GM19238 (cell line): ENCODE data around the gene SLC9A7.

Source experiments
- DNase-seq: peaks from one replicate; pipeline ENCODE4 v3.0.0; 2011; ENCODE audit warnings: low spot score; ENCODE audit not compliant: insufficient read length

Gene SLC9A7

GRCh38 chrX:46704767-46705386 lies 54.0 kb downstream of the SLC9A7 start:
- no peak for DNase-seq

DNA sequence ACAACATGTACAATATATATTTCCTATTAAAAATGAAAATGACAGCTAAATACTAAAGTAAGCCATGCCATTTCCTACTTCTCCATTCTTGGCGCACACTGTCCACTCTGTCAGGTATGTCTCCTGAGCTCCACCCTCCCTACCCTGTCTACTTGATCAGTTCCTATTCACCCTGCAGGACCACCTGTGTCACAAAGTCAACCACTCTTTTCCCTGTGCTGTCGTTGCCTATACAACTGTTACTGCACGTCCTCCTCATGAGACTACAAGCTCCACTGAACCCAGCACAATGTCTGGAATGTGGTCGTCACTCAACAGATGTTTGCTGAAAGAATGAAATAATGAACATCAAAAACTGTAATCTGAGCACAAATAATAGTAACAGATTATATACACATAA lies 54.9 kb downstream of the SLC9A7 start:
- DNase-seq = no peak

GRCh38 chrX:46698691-46699090 lies 60.2 kb downstream of the SLC9A7 start:
- DNase-seq = no peak

DNA sequence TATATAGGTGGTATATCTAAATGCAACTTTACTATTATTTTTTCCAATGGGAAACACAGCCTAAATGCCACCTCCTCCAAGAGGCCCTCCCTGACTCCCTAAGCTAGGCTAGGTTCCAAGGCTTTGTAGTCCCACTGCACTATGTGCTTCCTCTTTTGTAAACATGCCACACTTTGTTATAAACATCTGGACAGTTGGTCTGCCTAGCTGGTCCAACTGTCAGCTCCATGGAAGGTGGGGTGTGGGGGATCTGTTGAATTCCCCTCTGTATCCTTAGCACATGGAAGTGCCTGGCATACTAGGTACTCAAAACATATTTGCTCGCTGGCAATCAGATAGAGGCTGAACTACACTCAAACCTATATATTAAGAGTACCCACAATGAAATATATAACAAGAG lies 63.4 kb downstream of the SLC9A7 start:
- DNase-seq = no peak

GRCh38 chrX:46694549-46694948 lies 64.4 kb downstream of the SLC9A7 start:
- DNase-seq = no peak

DNA sequence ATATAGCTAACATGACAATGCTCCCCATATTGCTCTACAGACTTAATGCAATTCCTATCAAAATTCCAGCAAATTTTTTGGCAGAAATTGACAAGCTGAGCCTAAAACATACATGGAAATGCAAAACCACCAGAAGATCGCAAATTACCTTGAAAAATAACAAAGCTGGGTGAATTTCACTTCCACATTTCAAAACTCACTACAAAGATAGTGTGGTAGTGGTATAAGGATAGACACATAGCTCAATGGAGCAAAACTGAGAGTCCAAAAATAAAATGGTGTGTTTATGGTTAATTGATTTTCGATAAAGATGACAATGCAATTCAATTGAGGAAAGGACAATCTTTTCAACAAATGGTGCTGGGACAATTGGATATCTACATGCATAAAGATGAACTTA lies 65.8 kb downstream of the SLC9A7 start:
- DNase-seq = no peak

DNA sequence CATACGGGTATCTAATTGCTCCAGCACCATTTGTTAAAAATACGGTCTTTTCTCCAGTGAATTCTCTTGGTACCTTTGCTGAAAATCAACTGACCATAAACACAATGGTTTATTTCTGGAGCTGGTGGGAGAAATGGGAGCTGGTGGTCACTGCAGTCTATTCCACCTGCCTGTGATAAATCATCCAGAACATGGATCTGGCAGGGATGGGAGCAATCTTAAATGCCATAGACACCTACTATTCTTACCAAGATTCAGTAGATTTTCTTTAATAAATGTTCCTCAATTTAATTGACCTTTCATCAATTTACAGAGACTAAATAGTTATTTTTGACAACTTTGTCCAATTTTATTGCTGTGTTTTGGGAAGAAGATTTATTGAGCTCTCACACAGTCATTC lies 68.1 kb downstream of the SLC9A7 start:
- no peak for DNase-seq

DNA sequence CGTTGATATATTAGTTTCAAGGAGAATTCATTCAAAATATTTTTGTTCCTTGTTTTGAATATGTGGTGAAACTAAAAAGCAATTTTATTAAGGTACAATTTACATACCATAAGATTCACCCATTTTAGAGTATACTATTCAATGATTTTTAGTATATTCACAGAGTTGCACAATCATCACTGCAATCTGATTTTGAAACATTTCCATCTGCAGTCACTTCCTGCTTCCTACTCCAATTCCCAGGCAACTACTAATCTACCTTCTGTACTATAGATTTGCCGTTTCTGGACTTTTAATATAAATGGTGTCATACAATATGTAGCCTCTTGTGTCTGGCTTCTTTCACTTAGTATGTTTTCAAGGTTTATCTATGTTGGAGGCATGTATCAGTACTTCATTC lies 71.3 kb downstream of the SLC9A7 start:
- no peak for DNase-seq

DNA sequence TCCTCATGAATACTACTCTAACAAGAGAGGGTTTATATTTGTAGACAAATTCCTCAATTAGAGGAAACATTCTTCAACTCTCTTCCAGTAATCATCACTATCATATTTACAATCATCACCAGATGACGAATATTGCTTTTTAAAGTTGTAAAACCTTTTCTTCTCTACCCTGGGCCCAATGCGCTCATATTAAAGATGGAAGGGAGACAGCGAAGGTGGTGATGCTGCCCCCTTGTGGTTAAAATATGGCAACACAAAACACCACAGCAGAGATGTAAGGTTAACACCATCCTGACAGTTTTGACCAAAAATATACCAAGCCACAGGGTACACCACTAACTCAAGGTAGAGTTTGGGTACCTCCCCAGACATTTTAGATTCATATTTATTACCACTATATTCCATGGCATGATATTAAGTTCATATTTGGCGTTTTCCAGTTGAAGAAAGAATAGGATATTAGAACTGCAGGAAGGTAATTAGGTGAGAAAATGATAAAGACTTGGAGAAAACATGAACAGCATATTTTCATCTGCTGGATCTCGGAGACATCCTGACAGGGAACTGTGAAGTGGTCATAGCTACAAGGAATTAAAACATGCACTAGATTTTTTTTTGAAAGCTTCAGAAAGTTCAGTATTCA lies 72.8 kb downstream of the SLC9A7 start:
- no peak for DNase-seq

DNA sequence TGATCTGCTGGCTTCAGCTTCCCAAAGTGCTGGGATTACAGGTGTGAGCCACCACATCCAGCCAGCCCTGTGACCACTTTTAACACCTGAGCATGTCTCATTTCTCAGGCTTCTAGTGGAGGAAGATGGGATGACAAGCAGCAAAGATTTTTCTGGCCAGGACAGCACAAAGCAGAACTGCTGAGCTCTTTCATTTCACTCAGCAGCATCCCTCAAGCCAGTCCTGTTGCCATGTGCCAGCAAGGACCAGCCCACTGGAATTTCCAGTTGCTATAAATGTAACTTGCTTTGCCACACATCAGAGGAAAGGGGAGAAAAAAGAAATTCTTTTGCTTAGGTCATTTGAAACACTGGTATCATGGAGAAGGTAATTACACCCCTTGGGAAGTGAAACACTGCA lies 75.9 kb downstream of the SLC9A7 start:
- DNase-seq = no peak

- no peak for DNase-seq
These were observed 77.1 kb downstream of the SLC9A7 start for GRCh38 chrX:46681849-46682248.

GRCh38 chrX:46678232-46678631 lies 80.7 kb downstream of the SLC9A7 start:
- no peak for DNase-seq

GRCh38 chrX:46676399-46677356 lies 82.2 kb downstream of the SLC9A7 start:
- no peak for DNase-seq

DNA sequence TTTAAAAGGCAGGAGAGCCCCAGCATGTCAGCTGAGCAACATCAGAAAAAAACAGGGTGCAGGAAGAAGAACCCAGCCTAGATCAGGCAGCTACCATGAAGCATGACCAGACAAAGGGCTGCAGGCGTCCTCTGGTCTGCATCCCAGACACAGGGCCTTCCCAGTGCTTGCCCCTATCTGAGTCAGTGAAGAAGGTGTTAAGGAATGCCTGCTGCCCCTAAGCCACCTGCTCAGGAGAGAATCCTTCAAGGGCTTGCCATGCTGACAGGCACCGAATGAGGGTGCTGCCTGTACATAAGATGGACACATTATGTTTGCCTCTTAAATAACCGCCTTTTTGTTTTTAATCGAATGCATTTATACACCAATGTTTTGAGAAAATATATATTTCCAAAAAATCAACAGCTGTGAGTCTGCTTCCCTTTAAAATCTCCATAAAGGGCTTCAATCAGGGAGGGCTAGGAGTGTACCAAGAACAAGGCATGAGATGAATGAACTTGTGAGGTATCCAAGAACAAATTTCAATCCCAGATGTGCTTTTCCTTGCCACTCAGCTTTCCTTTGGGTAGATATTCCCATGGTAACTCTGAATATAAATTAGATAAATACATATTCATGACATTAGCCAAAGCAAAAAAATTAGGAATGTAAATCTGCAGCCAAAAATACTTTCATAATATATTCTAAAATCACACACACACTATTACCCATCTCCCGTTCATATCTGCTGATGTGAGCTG lies 85.1 kb downstream of the SLC9A7 start:
- DNase-seq = no peak

- no peak for DNase-seq
These were observed 88.6 kb downstream of the SLC9A7 start for GRCh38 chrX:46670316-46670715.

DNA sequence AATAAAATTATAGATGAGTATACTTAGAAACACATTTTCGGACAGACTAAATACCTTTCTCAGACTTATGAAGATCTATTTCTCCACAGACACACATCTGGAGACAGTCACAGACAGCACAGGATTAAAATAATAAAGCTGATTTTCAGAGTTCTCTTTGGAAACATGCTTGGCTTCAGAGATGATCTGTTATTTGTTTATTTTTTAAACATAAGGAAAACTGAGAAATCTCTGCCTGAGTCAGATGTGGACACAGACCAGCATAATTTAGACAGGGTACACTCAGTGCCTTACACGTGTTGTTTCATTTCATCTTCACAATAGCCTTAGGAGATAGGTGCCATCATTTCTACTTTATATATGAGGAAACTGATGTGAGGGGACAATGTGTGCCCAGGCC lies 92.1 kb downstream of the SLC9A7 start:
- DNase-seq = no peak

DNA sequence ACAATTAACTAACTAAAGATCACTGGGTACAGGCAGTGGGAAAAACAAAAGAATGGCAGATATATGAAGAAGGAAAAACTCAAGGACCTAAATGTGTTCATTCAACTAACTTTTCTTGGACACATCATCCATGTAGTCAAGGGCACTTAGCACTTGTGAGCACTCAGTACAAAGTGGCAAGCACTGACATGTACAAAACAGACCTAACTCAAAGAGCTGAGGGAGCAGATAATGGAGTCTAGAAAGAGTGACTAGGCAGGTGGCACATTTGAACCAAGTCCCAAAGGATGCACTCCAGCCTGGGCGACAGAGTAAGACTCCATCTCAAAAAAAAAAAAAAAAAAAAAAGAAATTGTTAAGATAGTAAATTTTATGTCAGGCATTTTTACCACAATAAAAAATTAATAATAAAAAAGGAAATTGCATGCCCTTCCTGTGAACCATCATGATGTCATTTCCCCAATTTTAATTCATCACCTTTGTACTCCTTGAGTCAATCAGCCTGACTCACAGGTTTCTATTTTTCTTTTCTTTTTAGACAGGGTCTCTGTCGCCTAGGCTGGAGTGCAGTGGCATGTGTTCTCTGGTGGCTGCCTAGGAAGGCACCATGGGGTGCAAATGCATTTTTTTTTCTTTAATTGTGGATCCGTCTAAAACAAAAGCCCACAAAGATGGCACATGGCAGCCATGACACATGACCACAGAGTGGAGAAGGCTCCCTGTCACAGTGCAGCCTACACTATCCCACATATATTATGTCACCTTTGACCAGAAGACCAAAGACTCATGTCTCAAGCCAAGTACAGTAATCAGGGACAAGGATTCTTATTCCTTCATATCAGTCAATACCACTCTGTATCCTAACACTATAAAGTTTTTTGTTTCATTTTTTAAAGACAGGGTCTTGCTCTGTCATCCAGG lies 93.4 kb downstream of the SLC9A7 start:
- DNase-seq = no peak

- DNase-seq = no peak
These were observed 96.5 kb downstream of the SLC9A7 start for GRCh38 chrX:46662188-46662958.

- DNase-seq = no peak
These were observed 105.4 kb downstream of the SLC9A7 start for GRCh38 chrX:46653482-46653881.
